Measurements from ENCODE around the gene TMEM184B.

TMEM184B gene

GRCh38 chr22:38264322-38264843 is 8.4 kb downstream of the TMEM184B start:
- no peaks in the 10 kb centered on the region for H3K9me3 ChIP-seq
- no peaks in the 10 kb centered on the region for H3K4me1 ChIP-seq
- H3K27me3 ChIP-seq: no peaks in the 10 kb centered on the region
- H3K4me3 ChIP-seq (ENCODE audit: low read depth, low read length): no peak overlapping the region
- no peaks in the 10 kb centered on the region for H3K36me3 ChIP-seq
- TF ChIP-seq CTCF (IDR thresholded peaks at IDR 0.05; ENCODE audit: low read depth, low read length): no peak
- no peak for DNase-seq

- no peaks in the 10 kb centered on the region for H3K27me3 ChIP-seq
- peak; percentile 51 for DNase-seq
- 0 out of 2 replicates have a peak, but pooled peaks cover 4% of the 10 kb centered on the region for H3K4me1 ChIP-seq
- no peaks in the 10 kb centered on the region for H3K9me3 ChIP-seq
- H3K4me3 ChIP-seq (ENCODE audit: low read depth, low read length): no peak overlapping the region
- TF ChIP-seq CTCF (IDR thresholded peaks at IDR 0.05; ENCODE audit: low read depth, low read length): peak; percentile 60
- no peaks in the 10 kb centered on the region for H3K36me3 ChIP-seq
These were observed 10.6 kb downstream of the TMEM184B start for GRCh38 chr22:38262051-38262795.

GRCh38 chr22:38260761-38261681 is 11.8 kb downstream of the TMEM184B start:
- Histone ChIP-seq H3K4me1 (0 out of 2 replicates have a peak, but pooled peaks cover 4% of the 10 kb centered on the region), H3K27me3 (no peaks in the 10 kb centered on the region), H3K4me3 (ENCODE audit: low read depth, low read length) (no peak overlapping the region), H3K9me3 (no peaks in the 10 kb centered on the region), H3K36me3 (no peaks in the 10 kb centered on the region)
- no peak for DNase-seq
- TF ChIP-seq CTCF (IDR thresholded peaks at IDR 0.05; ENCODE audit: low read depth, low read length): no peak

- DNase-seq: no peak
- H3K4me1 ChIP-seq: 0 out of 2 replicates have a peak, but pooled peaks cover 4% of the 10 kb centered on the region
- H3K4me3 ChIP-seq (ENCODE audit: low read depth, low read length): no peak overlapping the region
- no peaks in the 10 kb centered on the region for H3K27me3 ChIP-seq
- TF ChIP-seq CTCF (IDR thresholded peaks at IDR 0.05; ENCODE audit: low read depth, low read length): no peak
- H3K36me3 ChIP-seq: no peaks in the 10 kb centered on the region
- no peaks in the 10 kb centered on the region for H3K9me3 ChIP-seq
These were observed 13.4 kb downstream of the TMEM184B start for GRCh38 chr22:38259370-38259769.

GRCh38 chr22:38258895-38259294 is 13.9 kb downstream of the TMEM184B start:
- no peak for DNase-seq
- H3K9me3 ChIP-seq: no peaks in the 10 kb centered on the region
- H3K4me1 ChIP-seq: 0 out of 2 replicates have a peak, but pooled peaks cover 4% of the 10 kb centered on the region
- H3K27me3 ChIP-seq: no peaks in the 10 kb centered on the region
- no peak for TF ChIP-seq CTCF (IDR thresholded peaks at IDR 0.05; ENCODE audit: low read depth, low read length)
- no peaks in the 10 kb centered on the region for H3K36me3 ChIP-seq
- H3K4me3 ChIP-seq (ENCODE audit: low read depth, low read length): no peak overlapping the region

All from BE2C (cell line).